SK-N-SH (cell line): ENCODE data around the gene SMIM5.

ENCODE experiments used
- CTCF ChIP-seq: fragments of 200-600 bp; sonication (generic); IDR thresholded peaks from 2 replicates; pipeline ENCODE4 v1.6.1; 2017; ENCODE audit warnings: antibody characterized with exemption, mild to moderate bottlenecking, moderate library complexity
- ELF1 ChIP-seq: IDR thresholded peaks from 2 replicates; pipeline ENCODE4 v1.4.0; 2012
- EP300 ChIP-seq, 2 experiments: IDR thresholded peaks; 2 replicates each; pipeline versions ENCODE4 v1.4.0 to v1.6.1; 2012; ENCODE audit warnings: borderline replicate concordance in 1 of 2, low read depth in 1 of 2, low read length in 1 of 2
- FOXM1 ChIP-seq: IDR thresholded peaks from 2 replicates; pipeline ENCODE4 v1.4.0; 2012; ENCODE audit warnings: low read depth, mild to moderate bottlenecking
- GABPA ChIP-seq: IDR thresholded peaks from 2 replicates; pipeline ENCODE4 v1.4.0; 2012; ENCODE audit warnings: low read depth, mild to moderate bottlenecking
- IRF3 ChIP-seq: fragments of 150-350 bp; IDR thresholded peaks from 2 replicates; pipeline ENCODE4 v1.6.1; 2016; ENCODE audit warnings: mild to moderate bottlenecking, low read depth, low read length
- MAX ChIP-seq: IDR thresholded peaks from 2 replicates; pipeline ENCODE4 v1.4.0; 2012; ENCODE audit warnings: low read depth
- REST ChIP-seq: IDR thresholded peaks from 2 replicates; pipeline ENCODE4 v1.6.1; 2012; ENCODE audit warnings: mild to moderate bottlenecking, low read depth, low read length, moderate library complexity
- SIN3A ChIP-seq: IDR thresholded peaks from 2 replicates; pipeline ENCODE4 v1.6.1; 2012; ENCODE audit warnings: low read depth, mild to moderate bottlenecking, low read length, moderate library complexity, borderline replicate concordance
- SMC3 ChIP-seq: IDR thresholded peaks from 2 replicates; pipeline ENCODE4 v1.6.1; 2012; ENCODE audit warnings: low read depth, low read length, improper control_type of control experiment

- no peak for TF ChIP-seq CTCF
- TF ChIP-seq SIN3A = no peak
- TF ChIP-seq IRF3 = no peak
- peak in 1 of 2 experiments; percentile 73; a peak in 2 of 4 replicates for TF ChIP-seq EP300 (IDR thresholded peaks at IDR 0.05; ENCODE audit: borderline replicate concordance in 1 of 2, low read depth in 1 of 2, low read length in 1 of 2)
- TF ChIP-seq REST = peak; percentile 13; the same call in 1 of the 2 replicates
- TF ChIP-seq MAX = peak; percentile 32; the same call in 1 of the 2 replicates
- no peak for TF ChIP-seq GABPA
- no peak; the same call in 1 of the 2 replicates for TF ChIP-seq ELF1
- TF ChIP-seq SMC3 = no peak
- TF ChIP-seq FOXM1 = no peak
These were observed 48.1 kb downstream of the SMIM5 start for GRCh38 chr17:75681289-75681688.
